IMR-90 (cell line): ENCODE data around the gene RPS6KA2. TPM values are rescaled to one million over a fixed set of nuclear protein-coding genes. Genes with fewer than 3 reads are reported as not detected.

Source experiments
- ATAC-seq: fragments of 200-7000 bp; cut with Tn5 transposase; 2 replicates; pipeline ENCODE4 v1.9.1; 2020; ENCODE audit warnings: low read depth, mild to moderate bottlenecking, moderate library complexity
- BruUV-seq: library from RNA; stranded (reverse); fragments of 400-500 nt; replicated peaks from 2 replicates; lab custom pipeline; 2021; lab: Mats Ljungman, UMichigan
- CTCF ChIA-PET: fragments of 300-600 bp; formaldehyde crosslinking; extraction: SDS; loops from one replicate; lab custom pipeline; 2021; ENCODE audit warnings: antibody characterized with exemption; lab: Yijun Ruan, JAX
- POLR2A ChIA-PET: fragments of 300-600 bp; sonication (Branson Sonifier 250); formaldehyde crosslinking; loops from one replicate; lab custom pipeline; 2022; ENCODE audit warnings: antibody characterized with exemption; ENCODE audit not compliant: unreplicated experiment; lab: Charles Lee
- DNase-seq: peaks from one replicate; pipeline ENCODE4 v3.0.0; 2013
- H2AFZ ChIP-seq: replicated peaks from 2 replicates; pipeline ENCODE3; 2013; ENCODE audit warnings: low read length, mild to moderate bottlenecking; ENCODE audit not compliant: poor library complexity
- H2AK5ac ChIP-seq: 2 replicates; pipeline ENCODE4 v1.6.1; 2013; ENCODE audit warnings: low read depth, low read length, inconsistent platforms
- H2AK9ac ChIP-seq: replicated peaks from 2 replicates; pipeline ENCODE3; 2013; ENCODE audit warnings: mild to moderate bottlenecking, low read depth, low read length, moderate library complexity; ENCODE audit not compliant: poor library complexity
- H2BK120ac ChIP-seq: 2 replicates; pipeline ENCODE4 v1.6.1; 2013; ENCODE audit warnings: low read depth, low read length, inconsistent platforms
- H2BK15ac ChIP-seq: 3 replicates; pipeline ENCODE4 v1.6.1; 2013; ENCODE audit warnings: low read depth, low read length, inconsistent platforms
- H2BK20ac ChIP-seq: 2 replicates; pipeline ENCODE4 v1.6.1; 2013; ENCODE audit warnings: low read depth, mild to moderate bottlenecking, inconsistent platforms, low read length, moderate library complexity
- H2BK5ac ChIP-seq: 2 replicates; pipeline ENCODE4 v1.6.1; 2013; ENCODE audit warnings: mild to moderate bottlenecking, low read depth, low read length, inconsistent platforms; ENCODE audit not compliant: poor library complexity, severe bottlenecking
- H3K14ac ChIP-seq: replicated peaks from 2 replicates; pipeline ENCODE4 v1.6.1; 2013; ENCODE audit warnings: low read depth, low read length, inconsistent platforms
- H3K18ac ChIP-seq: 2 replicates; pipeline ENCODE4 v1.6.1; 2013; ENCODE audit warnings: low read depth, low read length, control low read depth
- H3K23ac ChIP-seq: 2 replicates; pipeline ENCODE4 v1.6.1; 2013; ENCODE audit warnings: low read depth, low read length, inconsistent platforms
- H3K27ac ChIP-seq: 2 replicates; pipeline ENCODE4 v1.5.1; 2013; ENCODE audit warnings: mild to moderate bottlenecking, control low read depth, low read length; ENCODE audit not compliant: insufficient read depth
- H3K27me3 ChIP-seq: 2 replicates; pipeline ENCODE4 v1.6.1; 2013; ENCODE audit warnings: low read length; ENCODE audit not compliant: control insufficient read depth, insufficient read depth
- H3K36me3 ChIP-seq: 2 replicates; pipeline ENCODE4 v1.6.1; 2013; ENCODE audit warnings: low read length, mixed read lengths; ENCODE audit not compliant: control insufficient read depth, insufficient read depth
- H3K4ac ChIP-seq: 2 replicates; pipeline ENCODE4 v1.6.1; 2013; ENCODE audit warnings: low read depth, low read length, inconsistent platforms
- H3K4me1 ChIP-seq: 2 replicates; pipeline ENCODE4 v1.6.1; 2013; ENCODE audit warnings: low read length, mixed read lengths; ENCODE audit not compliant: control insufficient read depth, insufficient read depth
- H3K4me2 ChIP-seq: 2 replicates; pipeline ENCODE4 v1.6.1; 2013; ENCODE audit warnings: low read depth, mild to moderate bottlenecking, control low read depth, low read length, moderate library complexity
- H3K4me3 ChIP-seq: 2 replicates; pipeline ENCODE4 v1.5.1; 2013; ENCODE audit warnings: low read depth, mild to moderate bottlenecking, control low read depth, low read length, moderate library complexity; ENCODE audit not compliant: insufficient read depth
- H3K56ac ChIP-seq: 2 replicates; pipeline ENCODE4 v1.6.1; 2013; ENCODE audit warnings: low read length, inconsistent platforms; ENCODE audit not compliant: insufficient read depth; ENCODE audit errors: extremely low read depth
- H3K79me1 ChIP-seq, 2 experiments: 2 replicates each; pipeline ENCODE4 v1.6.1; 2013; ENCODE audit warnings: low read length in 2 of 2, inconsistent platforms in 1 of 2, low read depth in 1 of 2
- H3K9ac ChIP-seq: 2 replicates; pipeline ENCODE4 v1.6.1; 2013; ENCODE audit warnings: low read depth, low read length, control low read depth
- H3K9me1 ChIP-seq: 2 replicates; pipeline ENCODE4 v1.6.1; 2013; ENCODE audit warnings: low read length, inconsistent platforms; ENCODE audit not compliant: insufficient read depth
- H3K9me3 ChIP-seq: 2 replicates; pipeline ENCODE4 v1.6.1; 2013; ENCODE audit warnings: low read length; ENCODE audit not compliant: control insufficient read depth, insufficient read depth
- H4K20me1 ChIP-seq: 2 replicates; pipeline ENCODE4 v1.6.1; 2013; ENCODE audit warnings: low read length, inconsistent platforms; ENCODE audit not compliant: insufficient read depth
- H4K5ac ChIP-seq: 2 replicates; pipeline ENCODE4 v1.6.1; 2013; ENCODE audit warnings: mild to moderate bottlenecking, low read depth, low read length, control low read depth
- H4K8ac ChIP-seq, 2 experiments: 2 replicates each; pipeline ENCODE4 v1.6.1; 2013; ENCODE audit warnings: low read depth in 2 of 2, low read length in 2 of 2, control low read depth in 1 of 2, inconsistent platforms in 1 of 2
- H4K91ac ChIP-seq: 2 replicates; pipeline ENCODE4 v1.6.1; 2013; ENCODE audit warnings: low read depth, low read length, inconsistent platforms; ENCODE audit not compliant: insufficient read depth
- BHLHE40 ChIP-seq: fragments of 150-350 bp; IDR thresholded peaks from 2 replicates; pipeline ENCODE4 v1.6.1; 2016; ENCODE audit warnings: mild to moderate bottlenecking, low read depth, low read length
- CEBPB ChIP-seq: IDR thresholded peaks from 2 replicates; pipeline ENCODE4 v1.6.1; 2012; ENCODE audit warnings: low read depth, low read length, improper control_type of control experiment
- FOS ChIP-seq: fragments of 150-350 bp; IDR thresholded peaks from 2 replicates; pipeline ENCODE4 v1.6.1; 2016; ENCODE audit warnings: low read depth, low read length
- MXI1 ChIP-seq: IDR thresholded peaks from 2 replicates; pipeline ENCODE4 v1.6.1; 2012; ENCODE audit warnings: low read depth, mild to moderate bottlenecking, low read length, moderate library complexity, borderline replicate concordance
- NFE2L2 ChIP-seq: fragments of 150-350 bp; IDR thresholded peaks from 2 replicates; pipeline ENCODE4 v1.6.1; 2016; ENCODE audit warnings: low read depth, mild to moderate bottlenecking, low read length
- POLR2A ChIP-seq: IDR thresholded peaks from 2 replicates; pipeline ENCODE4 v1.6.1; 2012; ENCODE audit warnings: mild to moderate bottlenecking, low read depth, low read length
- RCOR1 ChIP-seq: IDR thresholded peaks from 2 replicates; pipeline ENCODE4 v1.6.1; 2012; ENCODE audit warnings: mild to moderate bottlenecking, low read length, improper control_type of control experiment; ENCODE audit not compliant: insufficient replicate concordance
- WGBS, 2 experiments: methylation state at CpG; one replicate each; pipeline versions ENCODE4 v1.1.5 to v1.1.7; 2013; ENCODE audit warnings: missing lambda C conversion rate in 2 of 2; ENCODE audit not compliant: insufficient read length in 1 of 2; ENCODE audit errors: extremely low coverage in 2 of 2; 5-methylcytosine and 5-hydroxymethylcytosine counted together
- dilution Hi-C: fragments of 300-500 bp; cut with HindIII; formaldehyde crosslinking; loops from one replicate; pipeline ENCODE4 v1.14.3; 2018; ENCODE audit warnings: low sequenced_read_pairs; ENCODE audit not compliant: unreplicated experiment
- in situ Hi-C: fragments of 300-500 bp; cut with MboI; formaldehyde crosslinking; loops from 3 replicates; pipeline ENCODE4 v1.14.3; 2019; ENCODE audit warnings: low sequenced_read_pairs, inconsistent platforms, mixed read lengths
- intact Hi-C: fragments of 100-400 bp; cut with micrococcal nuclease; formaldehyde crosslinking; loops from 2 replicates; pipeline ENCODE4 v1.10.0; 2022
- polyA plus RNA-seq, 3 experiments: library from polyadenylated mRNA; depleted of rRNA; stranded (reverse); fragments of >200 nt; gene quantifications; 2 replicates each; pipeline ENCODE4 v1.2.3, GENCODE V29; 2012; ENCODE audit warnings: low replicate concordance in 1 of 3
- total RNA-seq: library from RNA; depleted of rRNA; stranded (reverse); fragments of >200 nt; gene quantifications from 2 replicates; pipeline ENCODE4 v1.2.3, GENCODE V29; 2012
- TF ChIP-seq, protein P1 (sequence below): fragments of 150-350 bp; IDR thresholded peaks from 2 replicates; pipeline ENCODE4 v1.6.1; 2016; ENCODE audit warnings: low read depth, mild to moderate bottlenecking, low read length, moderate library complexity, borderline replicate concordance

Gene RPS6KA2
- total and polyA plus RNA-seq, 2 of the 4 experiments (the other 2 are of a cell fraction) = 26.9 to 31.3 TPM

DNA sequence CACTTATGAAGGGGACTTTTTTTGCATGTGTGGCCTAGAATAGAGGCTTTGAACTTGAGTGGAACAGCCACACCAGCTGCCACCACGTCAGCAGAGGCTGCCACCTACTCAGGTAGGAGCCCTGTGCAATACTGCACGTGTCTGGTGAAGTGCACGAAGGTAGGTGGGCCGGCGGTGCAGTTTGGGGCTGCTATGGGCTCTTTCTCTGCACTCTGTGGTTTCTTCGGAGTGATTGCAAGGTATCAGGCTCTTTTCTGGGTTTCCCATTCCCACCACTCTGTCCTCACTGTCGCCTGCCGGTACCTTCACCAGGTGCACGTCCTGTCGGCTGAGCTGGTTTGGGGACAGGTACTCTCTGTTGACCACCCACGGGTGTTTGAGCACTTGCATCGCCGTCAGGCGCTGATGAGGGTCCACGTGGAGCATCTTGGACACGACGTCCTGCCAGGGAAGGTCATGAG is 213.5 kb downstream of the RPS6KA2 start:
- Histone ChIP-seq H2BK15ac (no peak overlapping the region), H2BK120ac (no peak overlapping the region), H3K14ac (no peak overlapping the region), H2AFZ (no peak overlapping the region), H3K4me2 (no peak overlapping the region), H3K9me3 (no peaks in the 10 kb centered on the region), H3K23ac (no peak overlapping the region), H4K91ac (no peak overlapping the region), H3K79me1 (0 out of 4 replicates have a peak, but pooled peaks cover 0 to 5% of the 10 kb centered on the region in 2 experiments), H2BK5ac (no peak overlapping the region), H2BK20ac (no peak overlapping the region), H3K18ac (no peak overlapping the region), H4K20me1 (peaks cover 3% of the 10 kb centered on the region; the same call in 1 of the 2 replicates), H3K27ac (no peak overlapping the region), H3K4me1 (no peaks in the 10 kb centered on the region), H3K4ac (no peak overlapping the region), H3K9ac (no peak overlapping the region), H4K8ac (no peak overlapping the region), H3K36me3 (peaks cover 59% of the 10 kb centered on the region), H2AK9ac (no peak overlapping the region), H3K27me3 (no peaks in the 10 kb centered on the region), H3K9me1 (peaks cover 7% of the 10 kb centered on the region), H3K56ac (no peak overlapping the region), H3K4me3 (no peak overlapping the region), H4K5ac (no peak overlapping the region), H2AK5ac (no peak overlapping the region)
- DNase-seq (no peak), ATAC-seq (no peak)
- intact Hi-C loops = no loop called here
- dilution Hi-C loops = no loop called here
- ChIA-PET POLR2A (no interaction called here), CTCF (no interaction called here)
- in situ Hi-C loops = no loop called here
- WGBS, 2 experiments = 92% methylated on average over 11 of the region's 17 CpGs; no CpG with 5 or more reads in 1 of the 2 experiments
- BruUV-seq = no TSS peak
- TF ChIP-seq NFE2L2 (no peak), MXI1 (no peak), BHLHE40 (no peak), FOS (no peak), CEBPB (no peak), RCOR1 (no peak), POLR2A (no peak)
- TF ChIP-seq, protein P1, sequence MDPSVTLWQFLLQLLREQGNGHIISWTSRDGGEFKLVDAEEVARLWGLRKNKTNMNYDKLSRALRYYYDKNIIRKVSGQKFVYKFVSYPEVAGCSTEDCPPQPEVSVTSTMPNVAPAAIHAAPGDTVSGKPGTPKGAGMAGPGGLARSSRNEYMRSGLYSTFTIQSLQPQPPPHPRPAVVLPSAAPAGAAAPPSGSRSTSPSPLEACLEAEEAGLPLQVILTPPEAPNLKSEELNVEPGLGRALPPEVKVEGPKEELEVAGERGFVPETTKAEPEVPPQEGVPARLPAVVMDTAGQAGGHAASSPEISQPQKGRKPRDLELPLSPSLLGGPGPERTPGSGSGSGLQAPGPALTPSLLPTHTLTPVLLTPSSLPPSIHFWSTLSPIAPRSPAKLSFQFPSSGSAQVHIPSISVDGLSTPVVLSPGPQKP = no peak
